ENCODE results near the gene TMEM267. TPM values are rescaled to one million over a fixed set of nuclear protein-coding genes. Genes with fewer than 3 reads are reported as not detected.
"Not testable (repeated sequence)": the region's sequence is repeated elsewhere in the genome, so short reads cannot be mapped to it uniquely, and the experiment has no call there.

Gene TMEM267
- total RNA-seq, 1 experiment from 2014 or later: 6.0 TPM

DNA sequence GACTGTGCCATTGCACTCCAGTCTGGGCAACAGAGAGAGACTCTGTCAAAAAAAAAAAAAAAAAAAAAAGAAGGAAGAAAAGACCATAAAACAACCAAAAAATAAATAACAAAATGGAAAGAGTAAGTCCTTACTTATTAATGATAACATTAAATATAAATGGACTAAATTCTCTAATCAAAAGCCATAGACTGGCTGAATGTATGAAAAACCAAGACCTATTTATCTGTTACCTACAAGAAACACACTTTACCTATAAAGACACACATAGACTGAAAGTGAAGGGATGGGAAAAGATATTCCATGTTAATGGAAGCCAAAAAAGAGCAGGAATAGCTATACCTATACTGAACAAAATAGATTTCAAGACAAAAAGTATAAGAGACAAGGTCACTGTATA lies 16.6 kb downstream of the TMEM267 start:
- Mint-ChIP-seq H3K27me3 (ENCODE audit: low read depth) (no peaks in the 10 kb centered on the region), H3K4me3 (no peak overlapping the region), H3K36me3 (peaks cover 48% of the 10 kb centered on the region), H3K9me3 (peaks cover 35% of the 10 kb centered on the region), H3K27ac (no peak overlapping the region), H3K4me1 (peaks cover under 1% of the 10 kb centered on the region; the same call in 1 of the 2 replicates)
- TF ChIP-seq ZNF138 (CRISPR knock-in tag; conservative IDR thresholded peaks at IDR 0.05): no peak
- TF ChIP-seq, protein P1, sequence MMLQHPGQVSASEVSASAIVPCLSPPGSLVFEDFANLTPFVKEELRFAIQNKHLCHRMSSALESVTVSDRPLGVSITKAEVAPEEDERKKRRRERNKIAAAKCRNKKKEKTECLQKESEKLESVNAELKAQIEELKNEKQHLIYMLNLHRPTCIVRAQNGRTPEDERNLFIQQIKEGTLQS (CRISPR knock-in tag; conservative IDR thresholded peaks at IDR 0.05): no peak
- TF ChIP-seq SMAD4 (CRISPR knock-in tag; IDR thresholded peaks at IDR 0.05): no peak
- TF ChIP-seq CBFB (CRISPR knock-in tag; IDR thresholded peaks at IDR 0.05; ENCODE audit: low read depth): no peak
- TF ChIP-seq, protein P2, sequence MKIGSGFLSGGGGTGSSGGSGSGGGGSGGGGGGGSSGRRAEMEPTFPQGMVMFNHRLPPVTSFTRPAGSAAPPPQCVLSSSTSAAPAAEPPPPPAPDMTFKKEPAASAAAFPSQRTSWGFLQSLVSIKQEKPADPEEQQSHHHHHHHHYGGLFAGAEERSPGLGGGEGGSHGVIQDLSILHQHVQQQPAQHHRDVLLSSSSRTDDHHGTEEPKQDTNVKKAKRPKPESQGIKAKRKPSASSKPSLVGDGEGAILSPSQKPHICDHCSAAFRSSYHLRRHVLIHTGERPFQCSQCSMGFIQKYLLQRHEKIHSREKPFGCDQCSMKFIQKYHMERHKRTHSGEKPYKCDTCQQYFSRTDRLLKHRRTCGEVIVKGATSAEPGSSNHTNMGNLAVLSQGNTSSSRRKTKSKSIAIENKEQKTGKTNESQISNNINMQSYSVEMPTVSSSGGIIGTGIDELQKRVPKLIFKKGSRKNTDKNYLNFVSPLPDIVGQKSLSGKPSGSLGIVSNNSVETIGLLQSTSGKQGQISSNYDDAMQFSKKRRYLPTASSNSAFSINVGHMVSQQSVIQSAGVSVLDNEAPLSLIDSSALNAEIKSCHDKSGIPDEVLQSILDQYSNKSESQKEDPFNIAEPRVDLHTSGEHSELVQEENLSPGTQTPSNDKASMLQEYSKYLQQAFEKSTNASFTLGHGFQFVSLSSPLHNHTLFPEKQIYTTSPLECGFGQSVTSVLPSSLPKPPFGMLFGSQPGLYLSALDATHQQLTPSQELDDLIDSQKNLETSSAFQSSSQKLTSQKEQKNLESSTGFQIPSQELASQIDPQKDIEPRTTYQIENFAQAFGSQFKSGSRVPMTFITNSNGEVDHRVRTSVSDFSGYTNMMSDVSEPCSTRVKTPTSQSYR (CRISPR knock-in tag; IDR thresholded peaks at IDR 0.05): no peak
- TF ChIP-seq, protein P3, sequence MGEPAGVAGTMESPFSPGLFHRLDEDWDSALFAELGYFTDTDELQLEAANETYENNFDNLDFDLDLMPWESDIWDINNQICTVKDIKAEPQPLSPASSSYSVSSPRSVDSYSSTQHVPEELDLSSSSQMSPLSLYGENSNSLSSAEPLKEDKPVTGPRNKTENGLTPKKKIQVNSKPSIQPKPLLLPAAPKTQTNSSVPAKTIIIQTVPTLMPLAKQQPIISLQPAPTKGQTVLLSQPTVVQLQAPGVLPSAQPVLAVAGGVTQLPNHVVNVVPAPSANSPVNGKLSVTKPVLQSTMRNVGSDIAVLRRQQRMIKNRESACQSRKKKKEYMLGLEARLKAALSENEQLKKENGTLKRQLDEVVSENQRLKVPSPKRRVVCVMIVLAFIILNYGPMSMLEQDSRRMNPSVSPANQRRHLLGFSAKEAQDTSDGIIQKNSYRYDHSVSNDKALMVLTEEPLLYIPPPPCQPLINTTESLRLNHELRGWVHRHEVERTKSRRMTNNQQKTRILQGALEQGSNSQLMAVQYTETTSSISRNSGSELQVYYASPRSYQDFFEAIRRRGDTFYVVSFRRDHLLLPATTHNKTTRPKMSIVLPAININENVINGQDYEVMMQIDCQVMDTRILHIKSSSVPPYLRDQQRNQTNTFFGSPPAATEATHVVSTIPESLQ (CRISPR knock-in tag; IDR thresholded peaks at IDR 0.05): no peak
- no peak for TF ChIP-seq RELA (CRISPR knock-in tag; IDR thresholded peaks at IDR 0.05; ENCODE audit: borderline replicate concordance)
- CTCF ChIA-PET: interaction anchor here (0.6 kb wide), 1 partner anchor 10 kb away, joined by 6 read pairs; no protein-coding TSS in a partner anchor
- DNase-seq (ENCODE audit: low spot score) (no peak), ATAC-seq (no peak)
- POLR2A ChIA-PET: no interaction called here

- DNase-seq (ENCODE audit: low spot score); H3K27ac Mint-ChIP-seq; POLR2A ChIA-PET; H3K4me1 Mint-ChIP-seq; ATAC-seq; H3K4me3 Mint-ChIP-seq; CTCF ChIA-PET; H3K27me3 Mint-ChIP-seq (ENCODE audit: low read depth): not testable (repeated sequence)
- Mint-ChIP-seq H3K36me3 (peaks cover 44% of the 10 kb centered on the region), H3K9me3 (peaks cover 29% of the 10 kb centered on the region)
Measured at GRCh38 chr5:43465455-43465854, 18.2 kb downstream of the TMEM267 start.

DNA sequence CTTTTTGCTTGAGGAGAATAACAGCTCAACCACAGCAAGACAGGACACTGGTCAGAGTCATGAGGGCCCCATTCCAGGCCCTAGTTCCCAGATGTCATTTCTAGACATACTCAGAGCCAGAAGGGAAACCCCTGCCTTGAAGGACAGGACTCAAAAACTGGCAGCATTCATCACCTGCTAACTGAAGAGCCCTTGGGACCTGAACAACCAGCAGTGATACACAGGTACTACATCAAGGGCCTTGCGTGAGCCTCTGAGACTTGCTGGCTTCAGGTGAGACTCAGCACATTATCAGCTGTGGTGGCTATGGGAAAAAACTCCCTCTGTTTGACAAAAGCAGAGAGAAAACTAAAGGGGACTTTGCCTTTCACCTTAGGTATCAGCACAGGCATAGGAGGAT lies 22.6 kb downstream of the TMEM267 start:
- ChIA-PET POLR2A (no interaction called here), CTCF (no interaction called here)
- Mint-ChIP-seq H3K27ac (no peak overlapping the region), H3K36me3 (peaks cover 47% of the 10 kb centered on the region), H3K27me3 (ENCODE audit: low read depth) (no peaks in the 10 kb centered on the region), H3K4me3 (no peak overlapping the region), H3K4me1 (no peaks in the 10 kb centered on the region), H3K9me3 (peaks cover 39% of the 10 kb centered on the region)
- DNase-seq (ENCODE audit: low spot score) (no peak), ATAC-seq (no peak)
- TF ChIP-seq ZNF219 (CRISPR knock-in tag; IDR thresholded peaks at IDR 0.05; ENCODE audit: borderline replicate concordance) (no peak), USF1 (CRISPR knock-in tag; IDR thresholded peaks at IDR 0.05) (no peak), ZNF532 (CRISPR knock-in tag; IDR thresholded peaks at IDR 0.05; ENCODE audit: borderline replicate concordance) (no peak), TEAD1 (CRISPR knock-in tag; IDR thresholded peaks at IDR 0.05) (no peak)

Measured in WTC11 (cell line).